ENCODE results near the gene CENPU. TPM values are rescaled to one million over a fixed set of nuclear protein-coding genes. Genes with fewer than 3 reads are reported as not detected.

Gene CENPU
- total and polyA plus RNA-seq, 8 donors: 0.60 to 2.9 (median 1.1) TPM

- Histone ChIP-seq H3K9me3 (no peaks in the 10 kb centered on the region), H3K27ac (peak within 1 kb of the TSS; percentile 73 to 96 (median 89)), H3K4me1 (peaks cover 10 to 35% (median 25%) of the 10 kb centered on the region in 3 donors), H3K27me3 (no peaks in the 10 kb centered on the region), H3K4me3 (peak within 1 kb of the TSS; percentile 54 to 84 (median 79)), H3K36me3 (no peaks in the 10 kb centered on the region)
- intact Hi-C loops (cut with DNase I): no loop called here
- peak; percentile 96 to 99 (median 98) for DNase-seq
- FAIRE-seq: no peak
- peak; percentile 90 to 95 (median 93) for ATAC-seq
- 1% methylated on average over 53 to 90 of the region's 90 CpGs for WGBS, 2 donors
- TF ChIP-seq CTCF (IDR thresholded peaks at IDR 0.05): no peak
Observed at GRCh38 chr4:184649026-184649970, 84.6 kb downstream of the CENPU start, which contains the start of the genes CASP3 and PRIMPOL. TSS of gene CASP3 (minus strand) at chr4:184649447. CDS start at chr4:184638453, 10,994 bp downstream. TSS of gene PRIMPOL (plus strand) at chr4:184649738. CDS start at chr4:184657141, 7,403 bp downstream.

- no peaks in the 10 kb centered on the region for H3K9me3 ChIP-seq
- 0% methylated on average over 51 to 52 of the region's 52 CpGs for WGBS, 2 donors
- H3K4me3 ChIP-seq: peak overlapping the region; percentile 54 to 84 (median 79)
- no peaks in the 10 kb centered on the region for H3K27me3 ChIP-seq
- TF ChIP-seq CTCF (IDR thresholded peaks at IDR 0.05): no peak
- intact Hi-C loops (cut with DNase I): no loop called here
- peaks cover 10 to 35% (median 25%) of the 10 kb centered on the region in 3 donors for H3K4me1 ChIP-seq
- H3K36me3 ChIP-seq: no peaks in the 10 kb centered on the region
- ATAC-seq: peak; percentile 59 to 68 (median 64)
- peak overlapping the region; percentile 73 to 96 (median 89) for H3K27ac ChIP-seq
- DNase-seq: peak; percentile 59 to 89 (median 76)
- FAIRE-seq: no peak
Observed at GRCh38 chr4:184648313-184649025, 85.4 kb downstream of the CENPU start.

DNA sequence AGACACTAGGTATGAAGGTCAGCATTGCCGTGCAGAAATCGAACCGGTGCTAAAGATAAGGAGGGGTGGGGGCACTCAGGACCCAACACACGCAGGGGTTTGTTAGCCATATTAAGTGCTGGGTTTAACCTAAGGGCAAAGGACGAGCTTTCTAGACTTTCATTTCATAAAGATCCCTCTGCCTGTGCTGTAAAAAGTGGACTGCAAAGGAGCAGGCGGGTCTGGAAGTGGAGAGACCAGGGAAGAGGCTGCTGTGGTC is 85.9 kb downstream of the CENPU start:
- H3K4me1 ChIP-seq: peaks cover 10 to 35% (median 25%) of the 10 kb centered on the region in 3 donors
- peak overlapping the region; percentile 73 to 96 (median 89) for H3K27ac ChIP-seq
- no peaks in the 10 kb centered on the region for H3K36me3 ChIP-seq
- intact Hi-C loops (cut with DNase I): no loop called here
- H3K9me3 ChIP-seq: no peaks in the 10 kb centered on the region
- FAIRE-seq: no peak
- no peaks in the 10 kb centered on the region for H3K27me3 ChIP-seq
- 1 to 2% methylated on average over 6 of the region's 6 CpGs for WGBS, 2 donors
- peak overlapping the region; percentile 54 to 84 (median 79) for H3K4me3 ChIP-seq
- peak in 2 of 4 donors; percentile 1 to 3 for ATAC-seq
- no peak for DNase-seq
- no peak for TF ChIP-seq CTCF (IDR thresholded peaks at IDR 0.05)

- TF ChIP-seq CTCF (IDR thresholded peaks at IDR 0.05): no peak
- Histone ChIP-seq H3K27ac (peak overlapping the region; percentile 73 to 96 (median 89)), H3K36me3 (no peaks in the 10 kb centered on the region), H3K27me3 (no peaks in the 10 kb centered on the region), H3K4me3 (peak overlapping the region in 3 of 4 donors; percentile 54 to 84 (median 79)), H3K4me1 (peaks cover 10 to 35% (median 25%) of the 10 kb centered on the region in 3 donors), H3K9me3 (no peaks in the 10 kb centered on the region)
- FAIRE-seq (no peak), ATAC-seq (no peak), DNase-seq (no peak)
- 32 to 37% methylated on average over 7 of the region's 7 CpGs for WGBS, 2 donors
- intact Hi-C loops (cut with DNase I): no loop called here
Observed at GRCh38 chr4:184647266-184648053, 86.4 kb downstream of the CENPU start.

Data from pancreas (tissue), 10 donors.